GM23338 (cell line): ENCODE data around the gene PRKCG. TPM values are rescaled to one million over a fixed set of nuclear protein-coding genes. Genes with fewer than 3 reads are reported as not detected.

Experiments
- ATAC-seq: fragments of 200-7000 bp; cut with Tn5 transposase; 3 replicates; pipeline ENCODE4 v1.9.1; 2020
- DNase-seq: peaks from one replicate; pipeline ENCODE4 v3.0.0-alpha.2; 2015; ENCODE audit warnings: low spot score
- H2AFZ ChIP-seq: fragments of 200-600 bp; sonication (generic); 2 replicates; pipeline ENCODE4 v1.8.0; 2016; ENCODE audit warnings: antibody characterized with exemption, mild to moderate bottlenecking, moderate library complexity
- H3F3A ChIP-seq: fragments of 200-600 bp; sonication (generic); replicated peaks from 2 replicates; pipeline ENCODE4 v1.8.0; 2017; ENCODE audit warnings: antibody characterized with exemption, mixed run types, low read depth
- H3K27ac ChIP-seq: fragments of 200-600 bp; sonication (generic); 2 replicates; pipeline ENCODE4 v1.6.1; 2016; ENCODE audit warnings: low read depth
- H3K27me3 ChIP-seq: fragments of 200-600 bp; sonication (generic); 2 replicates; pipeline ENCODE4 v1.8.0; 2016; ENCODE audit warnings: mild to moderate bottlenecking, mixed run types, moderate library complexity; ENCODE audit not compliant: insufficient read depth
- H3K36me3 ChIP-seq: fragments of 200-600 bp; sonication (generic); 2 replicates; pipeline ENCODE4 v1.8.0; 2016; ENCODE audit warnings: mild to moderate bottlenecking; ENCODE audit not compliant: insufficient read depth
- H3K4me1 ChIP-seq: fragments of 200-600 bp; sonication (generic); 2 replicates; pipeline ENCODE4 v1.8.0; 2016; ENCODE audit warnings: mild to moderate bottlenecking, moderate library complexity; ENCODE audit not compliant: insufficient read depth
- H3K4me2 ChIP-seq: fragments of 200-600 bp; sonication (generic); 2 replicates; pipeline ENCODE4 v1.7.1; 2017; ENCODE audit warnings: mixed run types
- H3K4me3 ChIP-seq: fragments of 200-600 bp; sonication (generic); 2 replicates; pipeline ENCODE4 v1.6.1; 2016; ENCODE audit warnings: mixed run types
- H3K79me2 ChIP-seq: fragments of 200-600 bp; sonication (generic); replicated peaks from 2 replicates; pipeline ENCODE4 v1.8.0; 2017; ENCODE audit warnings: mild to moderate bottlenecking; ENCODE audit not compliant: insufficient read depth
- H3K9me2 ChIP-seq: fragments of 200-600 bp; sonication (generic); 2 replicates; pipeline ENCODE4 v1.8.0; 2017; ENCODE audit not compliant: insufficient read depth
- H4K20me1 ChIP-seq: fragments of 200-600 bp; sonication (generic); replicated peaks from 2 replicates; pipeline ENCODE4 v1.8.0; 2017; ENCODE audit warnings: mild to moderate bottlenecking; ENCODE audit not compliant: insufficient read depth
- H3K27ac Mint-ChIP-seq: 2 replicates; pipeline ENCODE4 v1.8.0; 2020; ENCODE audit warnings: inconsistent platforms, mild to moderate bottlenecking, moderate library complexity, mixed read lengths
- H3K27me3 Mint-ChIP-seq: 3 replicates; pipeline ENCODE4 v1.8.0; 2022; ENCODE audit warnings: low read depth, mild to moderate bottlenecking, moderate library complexity, mixed read lengths, inconsistent platforms; ENCODE audit not compliant: insufficient read depth, poor library complexity
- H3K36me3 Mint-ChIP-seq: 3 replicates; pipeline ENCODE4 v1.8.0; 2021; ENCODE audit warnings: low read depth, mild to moderate bottlenecking, inconsistent platforms, moderate library complexity, mixed read lengths
- H3K4me1 Mint-ChIP-seq: 3 replicates; pipeline ENCODE4 v1.8.0; 2020; ENCODE audit warnings: mild to moderate bottlenecking, inconsistent platforms, mixed read lengths
- H3K4me3 Mint-ChIP-seq: 3 replicates; pipeline ENCODE4 v1.8.0; 2021; ENCODE audit warnings: moderate library complexity, mild to moderate bottlenecking, inconsistent platforms, mixed read lengths
- H3K9me3 Mint-ChIP-seq: 3 replicates; pipeline ENCODE4 v1.8.0; 2020; ENCODE audit warnings: moderate library complexity, mild to moderate bottlenecking, inconsistent platforms, mixed read lengths
- CREB1 ChIP-seq: fragments of 250-450 bp; sonication (Bioruptor Pico); IDR thresholded peaks from 2 replicates; pipeline ENCODE4 v1.5.0; 2020; ENCODE audit warnings: low read depth, mild to moderate bottlenecking, moderate library complexity
- EZH2 ChIP-seq: fragments of 200-600 bp; sonication (generic); IDR thresholded peaks from one replicate; pipeline ENCODE4 v1.8.0; 2017; ENCODE audit warnings: antibody characterized with exemption, mild to moderate bottlenecking, low read depth; ENCODE audit not compliant: unreplicated experiment
- EZH2phosphoT487 ChIP-seq: fragments of 200-600 bp; sonication (generic); IDR thresholded peaks from one replicate; pipeline ENCODE4 v1.8.1; 2018; ENCODE audit warnings: antibody characterized with exemption; ENCODE audit not compliant: unreplicated experiment
- JUNB ChIP-seq: IDR thresholded peaks from one replicate; pipeline ENCODE4 v1.6.1; 2016; ENCODE audit warnings: antibody characterized with exemption; ENCODE audit not compliant: unreplicated experiment
- NANOG ChIP-seq: IDR thresholded peaks from 2 replicates; pipeline ENCODE4 v1.6.1; 2016; ENCODE audit warnings: antibody characterized with exemption, borderline replicate concordance
- POLR2AphosphoS5 ChIP-seq: IDR thresholded peaks from 2 replicates; pipeline ENCODE4 v1.6.1; 2016; ENCODE audit warnings: antibody characterized with exemption, low read depth
- STAT1 ChIP-seq: IDR thresholded peaks from one replicate; pipeline ENCODE4 v1.6.1; 2016; ENCODE audit warnings: antibody characterized with exemption; ENCODE audit not compliant: unreplicated experiment
- ZNF114 ChIP-seq: fragments of 250-450 bp; sonication (Bioruptor Pico); IDR thresholded peaks from 2 replicates; pipeline ENCODE4 v1.5.0; 2020; ENCODE audit warnings: mild to moderate bottlenecking, moderate library complexity
- ZNF331 ChIP-seq: fragments of 250-450 bp; sonication (Bioruptor Pico); IDR thresholded peaks from 2 replicates; pipeline ENCODE4 v1.5.0; 2020; ENCODE audit warnings: low read depth, mild to moderate bottlenecking, moderate library complexity
- polyA plus RNA-seq: library from polyadenylated mRNA; unstranded; fragments of >200 nt; fragmentation: Nextera tagmentation; extraction: Ambion mirVana; gene quantifications from 2 replicates; pipeline ENCODE4 v1.2.1, GENCODE V29; 2016
- total RNA-seq: library from RNA; depleted of rRNA; stranded (reverse); fragments of >200 nt; shearing (Covaris generic); gene quantifications from 2 replicates; pipeline ENCODE4 v1.2.3, GENCODE V29; 2014
- TF ChIP-seq, protein P1 (sequence below): fragments of 250-450 bp; sonication (Bioruptor Pico); IDR thresholded peaks from 2 replicates; pipeline ENCODE4 v1.5.0; 2020; ENCODE audit warnings: mild to moderate bottlenecking, moderate library complexity
- TF ChIP-seq, protein P2 (sequence below), 2 experiments: fragments of 200-600 bp in 1 of 2; sonication (generic) in 1 of 2; conservative IDR thresholded peaks; 2 replicates each; pipeline versions ENCODE4 v1.5.1 to v1.6.1; 2016 to 2017; ENCODE audit warnings: antibody characterized with exemption in 2 of 2, low read depth in 2 of 2, mild to moderate bottlenecking in 2 of 2, moderate library complexity in 1 of 2
- TF ChIP-seq, protein P3 (sequence below): IDR thresholded peaks from one replicate; pipeline ENCODE4 v1.6.1; 2018; ENCODE audit warnings: antibody characterized with exemption; ENCODE audit not compliant: unreplicated experiment
- TF ChIP-seq, protein P4 (sequence below): IDR thresholded peaks from 2 replicates; pipeline ENCODE4 v1.6.1; 2016; ENCODE audit warnings: antibody characterized with exemption

The PRKCG gene
- total and polyA plus RNA-seq, 2 experiments from 2014 or later = 15.4 to 15.9 TPM

DNA sequence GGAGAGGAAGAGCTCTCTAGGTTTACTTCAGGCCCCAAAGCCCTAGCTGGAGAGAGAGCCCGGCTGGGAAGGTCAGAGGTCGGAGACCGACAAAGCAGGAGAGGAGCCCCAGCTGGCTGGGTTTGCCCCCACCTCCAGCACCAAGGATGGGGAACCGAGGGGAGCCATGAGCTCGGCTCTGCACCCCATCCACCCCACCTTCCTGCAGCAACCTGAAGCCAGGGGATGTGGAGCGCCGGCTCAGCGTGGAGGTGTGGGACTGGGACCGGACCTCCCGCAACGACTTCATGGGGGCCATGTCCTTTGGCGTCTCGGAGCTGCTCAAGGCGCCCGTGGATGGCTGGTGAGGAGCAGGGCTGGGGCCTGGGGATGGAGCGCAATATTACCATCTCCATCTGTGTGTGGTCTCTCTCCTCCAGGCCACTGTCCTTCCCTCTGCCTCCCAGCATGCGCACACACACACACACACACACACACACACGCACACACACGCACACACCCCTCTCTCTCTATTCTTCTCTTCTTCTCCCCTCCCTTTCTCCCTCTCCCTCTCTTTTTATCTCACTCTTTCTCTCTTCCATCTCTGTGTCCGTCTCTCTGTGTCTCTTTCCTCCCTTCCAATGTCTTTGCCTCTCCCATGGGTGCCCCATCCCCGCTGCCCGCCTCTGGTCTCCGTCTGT is 10.4 kb downstream of the PRKCG start:
- Histone ChIP-seq H3K4me2 (no peak overlapping the region), H3K36me3 (no peaks in the 10 kb centered on the region), H2AFZ (no peak overlapping the region), H3K27ac (no peak overlapping the region), H3K27me3 (no peaks in the 10 kb centered on the region), H3K79me2 (no peaks in the 10 kb centered on the region), H3K4me3 (no peak overlapping the region), H3K9me2 (no peaks in the 10 kb centered on the region), H4K20me1 (no peaks in the 10 kb centered on the region; the same call in 1 of the 2 replicates), H3F3A (peaks cover 34% of the 10 kb centered on the region; the same call in 1 of the 2 replicates), H3K4me1 (peaks cover 27% of the 10 kb centered on the region)
- Mint-ChIP-seq H3K4me1 (peaks cover 39% of the 10 kb centered on the region), H3K4me3 (no peak overlapping the region), H3K27me3 (peaks cover 20% of the 10 kb centered on the region), H3K9me3 (no peaks in the 10 kb centered on the region; the same call in 2 of the 3 replicates), H3K27ac (0 out of 2 replicates have a peak overlapping the region, but pooled peaks have one; percentile 48), H3K36me3 (peaks cover 13% of the 10 kb centered on the region; the same call in 1 of the 3 replicates)
- TF ChIP-seq ZNF114 (CRISPR knock-in tag) (no peak), JUNB (no peak), EZH2 (no peak), ZNF331 (no peak), EZH2phosphoT487 (no peak), POLR2AphosphoS5 (no peak), STAT1 (no peak), CREB1 (no peak), NANOG (no peak)
- TF ChIP-seq, protein P1, sequence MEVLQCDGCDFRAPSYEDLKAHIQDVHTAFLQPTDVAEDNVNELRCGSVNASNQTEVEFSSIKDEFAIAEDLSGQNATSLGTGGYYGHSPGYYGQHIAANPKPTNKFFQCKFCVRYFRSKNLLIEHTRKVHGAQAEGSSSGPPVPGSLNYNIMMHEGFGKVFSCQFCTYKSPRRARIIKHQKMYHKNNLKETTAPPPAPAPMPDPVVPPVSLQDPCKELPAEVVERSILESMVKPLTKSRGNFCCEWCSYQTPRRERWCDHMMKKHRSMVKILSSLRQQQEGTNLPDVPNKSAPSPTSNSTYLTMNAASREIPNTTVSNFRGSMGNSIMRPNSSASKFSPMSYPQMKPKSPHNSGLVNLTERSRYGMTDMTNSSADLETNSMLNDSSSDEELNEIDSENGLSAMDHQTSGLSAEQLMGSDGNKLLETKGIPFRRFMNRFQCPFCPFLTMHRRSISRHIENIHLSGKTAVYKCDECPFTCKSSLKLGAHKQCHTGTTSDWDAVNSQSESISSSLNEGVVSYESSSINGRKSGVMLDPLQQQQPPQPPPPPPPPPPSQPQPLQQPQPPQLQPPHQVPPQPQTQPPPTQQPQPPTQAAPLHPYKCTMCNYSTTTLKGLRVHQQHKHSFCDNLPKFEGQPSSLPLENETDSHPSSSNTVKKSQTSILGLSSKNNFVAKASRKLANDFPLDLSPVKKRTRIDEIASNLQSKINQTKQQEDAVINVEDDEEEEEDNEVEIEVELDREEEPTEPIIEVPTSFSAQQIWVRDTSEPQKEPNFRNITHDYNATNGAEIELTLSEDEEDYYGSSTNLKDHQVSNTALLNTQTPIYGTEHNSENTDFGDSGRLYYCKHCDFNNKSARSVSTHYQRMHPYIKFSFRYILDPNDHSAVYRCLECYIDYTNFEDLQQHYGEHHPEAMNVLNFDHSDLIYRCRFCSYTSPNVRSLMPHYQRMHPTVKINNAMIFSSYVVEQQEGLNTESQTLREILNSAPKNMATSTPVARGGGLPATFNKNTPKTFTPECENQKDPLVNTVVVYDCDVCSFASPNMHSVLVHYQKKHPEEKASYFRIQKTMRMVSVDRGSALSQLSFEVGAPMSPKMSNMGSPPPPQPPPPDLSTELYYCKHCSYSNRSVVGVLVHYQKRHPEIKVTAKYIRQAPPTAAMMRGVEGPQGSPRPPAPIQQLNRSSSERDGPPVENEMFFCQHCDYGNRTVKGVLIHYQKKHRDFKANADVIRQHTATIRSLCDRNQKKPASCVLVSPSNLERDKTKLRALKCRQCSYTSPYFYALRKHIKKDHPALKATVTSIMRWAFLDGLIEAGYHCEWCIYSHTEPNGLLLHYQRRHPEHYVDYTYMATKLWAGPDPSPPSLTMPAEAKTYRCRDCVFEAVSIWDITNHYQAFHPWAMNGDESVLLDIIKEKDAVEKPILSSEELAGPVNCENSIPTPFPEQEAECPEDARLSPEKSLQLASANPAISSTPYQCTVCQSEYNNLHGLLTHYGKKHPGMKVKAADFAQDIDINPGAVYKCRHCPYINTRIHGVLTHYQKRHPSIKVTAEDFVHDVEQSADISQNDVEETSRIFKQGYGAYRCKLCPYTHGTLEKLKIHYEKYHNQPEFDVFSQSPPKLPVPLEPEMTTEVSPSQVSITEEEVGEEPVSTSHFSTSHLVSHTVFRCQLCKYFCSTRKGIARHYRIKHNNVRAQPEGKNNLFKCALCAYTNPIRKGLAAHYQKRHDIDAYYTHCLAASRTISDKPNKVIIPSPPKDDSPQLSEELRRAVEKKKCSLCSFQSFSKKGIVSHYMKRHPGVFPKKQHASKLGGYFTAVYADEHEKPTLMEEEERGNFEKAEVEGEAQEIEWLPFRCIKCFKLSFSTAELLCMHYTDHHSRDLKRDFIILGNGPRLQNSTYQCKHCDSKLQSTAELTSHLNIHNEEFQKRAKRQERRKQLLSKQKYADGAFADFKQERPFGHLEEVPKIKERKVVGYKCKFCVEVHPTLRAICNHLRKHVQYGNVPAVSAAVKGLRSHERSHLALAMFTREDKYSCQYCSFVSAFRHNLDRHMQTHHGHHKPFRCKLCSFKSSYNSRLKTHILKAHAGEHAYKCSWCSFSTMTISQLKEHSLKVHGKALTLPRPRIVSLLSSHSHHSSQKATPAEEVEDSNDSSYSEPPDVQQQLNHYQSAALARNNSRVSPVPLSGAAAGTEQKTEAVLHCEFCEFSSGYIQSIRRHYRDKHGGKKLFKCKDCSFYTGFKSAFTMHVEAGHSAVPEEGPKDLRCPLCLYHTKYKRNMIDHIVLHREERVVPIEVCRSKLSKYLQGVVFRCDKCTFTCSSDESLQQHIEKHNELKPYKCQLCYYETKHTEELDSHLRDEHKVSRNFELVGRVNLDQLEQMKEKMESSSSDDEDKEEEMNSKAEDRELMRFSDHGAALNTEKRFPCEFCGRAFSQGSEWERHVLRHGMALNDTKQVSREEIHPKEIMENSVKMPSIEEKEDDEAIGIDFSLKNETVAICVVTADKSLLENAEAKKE = no peak
- TF ChIP-seq, protein P2, sequence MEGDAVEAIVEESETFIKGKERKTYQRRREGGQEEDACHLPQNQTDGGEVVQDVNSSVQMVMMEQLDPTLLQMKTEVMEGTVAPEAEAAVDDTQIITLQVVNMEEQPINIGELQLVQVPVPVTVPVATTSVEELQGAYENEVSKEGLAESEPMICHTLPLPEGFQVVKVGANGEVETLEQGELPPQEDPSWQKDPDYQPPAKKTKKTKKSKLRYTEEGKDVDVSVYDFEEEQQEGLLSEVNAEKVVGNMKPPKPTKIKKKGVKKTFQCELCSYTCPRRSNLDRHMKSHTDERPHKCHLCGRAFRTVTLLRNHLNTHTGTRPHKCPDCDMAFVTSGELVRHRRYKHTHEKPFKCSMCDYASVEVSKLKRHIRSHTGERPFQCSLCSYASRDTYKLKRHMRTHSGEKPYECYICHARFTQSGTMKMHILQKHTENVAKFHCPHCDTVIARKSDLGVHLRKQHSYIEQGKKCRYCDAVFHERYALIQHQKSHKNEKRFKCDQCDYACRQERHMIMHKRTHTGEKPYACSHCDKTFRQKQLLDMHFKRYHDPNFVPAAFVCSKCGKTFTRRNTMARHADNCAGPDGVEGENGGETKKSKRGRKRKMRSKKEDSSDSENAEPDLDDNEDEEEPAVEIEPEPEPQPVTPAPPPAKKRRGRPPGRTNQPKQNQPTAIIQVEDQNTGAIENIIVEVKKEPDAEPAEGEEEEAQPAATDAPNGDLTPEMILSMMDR (conservative IDR thresholded peaks at IDR 0.05; ENCODE audit: low read depth in 2 of 2) = no peak
- TF ChIP-seq, protein P3, sequence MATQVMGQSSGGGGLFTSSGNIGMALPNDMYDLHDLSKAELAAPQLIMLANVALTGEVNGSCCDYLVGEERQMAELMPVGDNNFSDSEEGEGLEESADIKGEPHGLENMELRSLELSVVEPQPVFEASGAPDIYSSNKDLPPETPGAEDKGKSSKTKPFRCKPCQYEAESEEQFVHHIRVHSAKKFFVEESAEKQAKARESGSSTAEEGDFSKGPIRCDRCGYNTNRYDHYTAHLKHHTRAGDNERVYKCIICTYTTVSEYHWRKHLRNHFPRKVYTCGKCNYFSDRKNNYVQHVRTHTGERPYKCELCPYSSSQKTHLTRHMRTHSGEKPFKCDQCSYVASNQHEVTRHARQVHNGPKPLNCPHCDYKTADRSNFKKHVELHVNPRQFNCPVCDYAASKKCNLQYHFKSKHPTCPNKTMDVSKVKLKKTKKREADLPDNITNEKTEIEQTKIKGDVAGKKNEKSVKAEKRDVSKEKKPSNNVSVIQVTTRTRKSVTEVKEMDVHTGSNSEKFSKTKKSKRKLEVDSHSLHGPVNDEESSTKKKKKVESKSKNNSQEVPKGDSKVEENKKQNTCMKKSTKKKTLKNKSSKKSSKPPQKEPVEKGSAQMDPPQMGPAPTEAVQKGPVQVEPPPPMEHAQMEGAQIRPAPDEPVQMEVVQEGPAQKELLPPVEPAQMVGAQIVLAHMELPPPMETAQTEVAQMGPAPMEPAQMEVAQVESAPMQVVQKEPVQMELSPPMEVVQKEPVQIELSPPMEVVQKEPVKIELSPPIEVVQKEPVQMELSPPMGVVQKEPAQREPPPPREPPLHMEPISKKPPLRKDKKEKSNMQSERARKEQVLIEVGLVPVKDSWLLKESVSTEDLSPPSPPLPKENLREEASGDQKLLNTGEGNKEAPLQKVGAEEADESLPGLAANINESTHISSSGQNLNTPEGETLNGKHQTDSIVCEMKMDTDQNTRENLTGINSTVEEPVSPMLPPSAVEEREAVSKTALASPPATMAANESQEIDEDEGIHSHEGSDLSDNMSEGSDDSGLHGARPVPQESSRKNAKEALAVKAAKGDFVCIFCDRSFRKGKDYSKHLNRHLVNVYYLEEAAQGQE = no peak
- TF ChIP-seq, protein P4, sequence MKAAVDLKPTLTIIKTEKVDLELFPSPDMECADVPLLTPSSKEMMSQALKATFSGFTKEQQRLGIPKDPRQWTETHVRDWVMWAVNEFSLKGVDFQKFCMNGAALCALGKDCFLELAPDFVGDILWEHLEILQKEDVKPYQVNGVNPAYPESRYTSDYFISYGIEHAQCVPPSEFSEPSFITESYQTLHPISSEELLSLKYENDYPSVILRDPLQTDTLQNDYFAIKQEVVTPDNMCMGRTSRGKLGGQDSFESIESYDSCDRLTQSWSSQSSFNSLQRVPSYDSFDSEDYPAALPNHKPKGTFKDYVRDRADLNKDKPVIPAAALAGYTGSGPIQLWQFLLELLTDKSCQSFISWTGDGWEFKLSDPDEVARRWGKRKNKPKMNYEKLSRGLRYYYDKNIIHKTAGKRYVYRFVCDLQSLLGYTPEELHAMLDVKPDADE = no peak
- ATAC-seq = no peak
- peak; percentile 8 for DNase-seq
